Kidney glomerular epithelial cell (primary cell): ENCODE data around the gene RCSD1.
A peak's percentile ranks its signal among the peaks of the same experiment; 100 is the strongest.
"Not testable (repeated sequence)": the region's sequence is repeated elsewhere in the genome, so short reads cannot be mapped to it uniquely, and the experiment has no call there.

ENCODE experiments used
- DNase-seq: peaks from one replicate; lab custom pipeline; 2025; lab: John Stamatoyannopoulos, UW

The RCSD1 gene, protein sequence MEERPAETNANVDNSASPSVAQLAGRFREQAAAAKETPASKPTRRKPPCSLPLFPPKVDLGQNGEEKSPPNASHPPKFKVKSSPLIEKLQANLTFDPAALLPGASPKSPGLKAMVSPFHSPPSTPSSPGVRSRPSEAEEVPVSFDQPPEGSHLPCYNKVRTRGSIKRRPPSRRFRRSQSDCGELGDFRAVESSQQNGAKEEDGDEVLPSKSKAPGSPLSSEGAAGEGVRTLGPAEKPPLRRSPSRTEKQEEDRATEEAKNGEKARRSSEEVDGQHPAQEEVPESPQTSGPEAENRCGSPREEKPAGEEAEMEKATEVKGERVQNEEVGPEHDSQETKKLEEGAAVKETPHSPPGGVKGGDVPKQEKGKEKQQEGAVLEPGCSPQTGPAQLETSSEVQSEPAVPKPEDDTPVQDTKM

GRCh38 chr1:167629681-167630567 lies at the start of gene RCSD1:
Gene RCSD1, plus strand, starts transcription at chr1:167630232. Its CDS starts 192 bp downstream, at chr1:167630424.
- DNase-seq: no peak

GRCh38 chr1:167582064-167582463 lies 48.0 kb upstream of the RCSD1 start:
- DNase-seq: no peak

- DNase-seq: no peak
These were observed 47.3 kb upstream of the RCSD1 start for GRCh38 chr1:167582722-167583121.

DNA sequence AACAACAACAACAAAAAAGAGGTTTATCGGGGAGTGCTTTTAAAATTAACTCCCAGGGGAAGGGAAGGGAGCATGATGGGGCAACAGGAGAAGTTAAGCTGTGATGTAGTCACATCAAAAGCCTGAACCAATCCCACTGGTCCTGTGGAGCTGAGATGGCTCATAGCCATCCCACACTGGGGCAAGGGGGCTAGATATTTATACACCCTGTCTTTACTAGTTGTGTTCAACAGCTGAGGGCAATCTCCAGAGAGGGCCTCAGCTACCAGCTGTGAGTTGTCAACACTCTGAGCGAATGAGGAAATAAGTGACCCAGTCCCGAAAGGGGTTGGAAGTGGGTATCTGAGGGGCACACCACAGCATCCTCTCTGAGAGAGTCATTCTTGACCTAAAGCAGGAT lies 45.5 kb upstream of the RCSD1 start:
- DNase-seq: no peak

DNA sequence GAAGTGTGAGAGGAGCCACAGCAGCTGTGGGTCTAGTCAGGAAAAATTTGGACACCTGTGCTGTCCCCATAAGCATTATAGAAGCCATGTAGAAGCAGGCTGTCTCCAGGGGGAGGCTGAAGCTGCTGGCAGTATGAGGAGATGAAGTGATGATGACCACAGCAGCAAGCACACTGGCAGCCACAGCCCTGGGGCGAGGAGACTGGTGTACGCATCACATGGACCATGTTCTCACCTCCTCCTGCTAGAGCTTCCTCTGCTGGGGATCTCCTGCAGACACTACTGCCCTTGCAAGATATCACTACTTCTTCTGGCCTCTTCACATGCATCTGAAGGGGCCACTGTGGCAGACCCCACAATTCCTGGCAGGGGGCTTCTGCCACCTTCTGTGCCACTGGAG lies 42.7 kb upstream of the RCSD1 start:
- DNase-seq: no peak

DNA sequence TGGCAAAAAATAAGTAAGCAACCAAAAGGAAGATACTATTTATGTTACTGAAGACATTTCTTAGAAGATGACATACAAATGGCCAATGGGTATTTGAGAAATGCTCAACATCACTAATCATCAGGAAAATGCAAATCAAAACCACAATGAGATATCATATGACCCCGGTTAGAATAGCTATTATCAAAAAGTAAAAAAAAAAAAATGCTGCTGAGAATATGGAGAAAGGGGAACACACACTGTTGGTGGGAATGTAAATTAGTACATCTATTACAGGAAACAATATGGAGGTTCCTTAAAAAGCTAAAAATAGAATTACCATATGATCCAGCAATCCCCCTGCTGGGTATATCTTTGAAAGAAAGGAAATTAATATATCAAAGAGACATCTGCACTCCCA lies 42.2 kb upstream of the RCSD1 start:
- no peak for DNase-seq

DNA sequence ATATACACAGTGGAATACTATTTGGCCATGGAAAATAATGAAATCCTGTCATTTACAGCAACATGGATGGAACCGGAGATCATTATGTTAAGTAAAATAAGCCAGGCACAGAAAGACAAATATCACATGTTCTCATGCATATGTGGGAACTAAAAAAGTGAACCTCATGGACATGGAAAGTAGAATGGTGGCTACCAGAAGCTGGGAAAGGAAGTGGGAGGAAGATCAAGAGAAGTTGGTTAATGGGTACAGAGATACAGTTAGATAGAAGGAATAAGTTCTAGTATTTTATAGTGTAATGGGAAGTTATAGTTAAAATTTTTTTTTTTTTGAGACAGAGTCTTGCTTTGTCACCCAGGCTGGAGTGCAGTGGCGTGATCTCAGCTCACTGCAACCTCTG lies 41.7 kb upstream of the RCSD1 start:
- DNase-seq: no peak

GRCh38 chr1:167592475-167592874 lies 37.6 kb upstream of the RCSD1 start:
- no peak for DNase-seq

DNA sequence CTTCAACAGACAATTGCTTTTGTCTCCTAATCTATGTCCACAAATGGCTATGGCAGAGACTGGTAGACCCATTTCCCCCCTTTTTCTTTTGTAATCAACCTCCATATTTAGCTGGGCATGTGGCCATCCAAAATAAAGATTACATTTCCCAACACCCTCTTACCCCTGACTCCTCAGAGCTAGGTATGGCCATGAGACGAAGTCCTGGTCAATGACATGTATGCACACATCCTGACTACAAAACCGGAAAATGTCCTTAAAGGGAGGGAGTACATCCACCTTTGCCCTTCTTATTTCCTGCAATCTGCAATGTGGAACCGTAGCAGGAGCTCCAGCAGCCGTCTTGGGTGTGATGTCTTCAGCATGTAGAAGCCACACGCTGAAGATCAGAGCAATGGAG lies 36.2 kb upstream of the RCSD1 start:
- no peak for DNase-seq

- no peak for DNase-seq
These were observed 35.2 kb upstream of the RCSD1 start for GRCh38 chr1:167594822-167595221.

GRCh38 chr1:167599957-167600581 lies 30.0 kb upstream of the RCSD1 start:
- peak; percentile 44 for DNase-seq

- no peak for DNase-seq
These were observed 28.3 kb upstream of the RCSD1 start for GRCh38 chr1:167601442-167602383.

DNA sequence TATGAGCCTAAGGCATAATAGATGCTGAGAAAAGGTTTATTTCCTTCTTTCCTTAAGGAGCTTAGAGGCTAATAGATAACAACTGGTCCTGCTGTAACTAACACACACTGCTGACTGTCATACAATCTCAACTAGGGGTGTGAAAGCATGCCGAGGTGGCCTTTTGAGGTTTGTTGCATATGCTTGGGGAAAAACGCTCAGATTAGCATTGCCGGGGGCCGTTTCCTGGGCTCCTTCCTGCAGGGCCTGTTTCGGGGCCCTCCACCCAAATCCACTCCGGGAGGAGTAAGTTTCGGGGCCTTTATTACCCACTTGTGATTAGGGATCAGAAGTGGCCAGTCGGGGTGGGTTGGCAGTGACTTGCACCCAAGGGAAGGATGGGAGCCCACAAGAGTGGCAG lies 27.2 kb upstream of the RCSD1 start:
- DNase-seq: no peak

- no peak for DNase-seq
These were observed 24.5 kb upstream of the RCSD1 start for GRCh38 chr1:167605576-167605975.

DNA sequence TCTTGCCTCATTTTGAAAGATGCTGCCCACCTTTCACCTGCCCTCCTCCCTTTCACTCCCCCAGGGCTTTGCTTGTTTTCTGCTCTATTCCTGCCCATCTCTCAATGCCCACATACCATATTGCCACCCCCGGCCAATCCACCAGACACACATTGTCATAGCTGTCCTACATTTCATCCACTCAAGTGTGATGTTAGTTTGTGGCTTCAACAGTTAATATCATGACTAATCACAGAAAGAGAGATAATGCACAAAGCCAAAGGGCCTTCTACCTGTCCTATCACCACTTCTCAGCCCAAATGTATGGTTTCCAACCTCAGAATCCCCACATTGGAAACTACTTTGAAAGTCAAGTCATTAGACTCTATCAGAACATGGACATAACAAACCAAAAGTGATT lies 18.0 kb upstream of the RCSD1 start:
- DNase-seq: no peak

DNA sequence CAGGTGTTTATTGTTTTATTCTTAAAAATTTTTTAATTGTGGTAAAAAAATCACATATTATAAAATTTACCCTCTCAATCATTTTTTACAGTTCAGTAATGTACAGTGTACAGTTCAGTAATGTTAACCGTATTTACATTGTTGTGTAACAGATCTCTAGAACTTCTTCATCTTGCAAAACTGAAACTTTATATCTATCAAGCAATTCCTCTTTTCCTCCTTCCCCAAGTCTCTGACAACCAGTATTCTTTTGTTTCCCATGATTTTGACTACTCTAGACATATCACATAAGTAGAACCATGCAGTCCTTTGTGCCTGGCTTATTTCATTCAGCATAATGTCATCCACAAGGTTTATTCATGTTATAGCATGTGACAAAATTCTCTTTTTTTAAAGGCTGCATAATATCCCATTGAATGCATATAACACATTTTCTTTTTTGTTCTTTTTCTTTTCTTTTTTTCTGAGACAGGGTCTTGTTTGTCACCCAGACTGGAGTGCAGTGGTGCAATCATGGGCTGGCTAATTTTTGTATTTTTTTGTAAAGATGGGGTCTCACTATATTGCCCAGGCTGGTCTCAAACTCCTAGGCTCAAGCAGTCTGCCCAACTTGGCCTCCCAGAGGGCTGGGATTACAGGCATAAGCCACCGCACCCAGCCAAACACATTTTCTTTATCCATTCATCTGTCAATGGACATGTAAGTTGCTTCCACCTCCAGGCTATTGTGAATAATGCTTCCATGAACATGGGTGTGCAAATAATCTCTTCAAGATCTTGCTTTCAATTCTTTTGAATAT lies 17.2 kb upstream of the RCSD1 start:
- no peak for DNase-seq

GRCh38 chr1:167613984-167614383 lies 16.0 kb upstream of the RCSD1 start:
- DNase-seq: not testable (repeated sequence)

DNA sequence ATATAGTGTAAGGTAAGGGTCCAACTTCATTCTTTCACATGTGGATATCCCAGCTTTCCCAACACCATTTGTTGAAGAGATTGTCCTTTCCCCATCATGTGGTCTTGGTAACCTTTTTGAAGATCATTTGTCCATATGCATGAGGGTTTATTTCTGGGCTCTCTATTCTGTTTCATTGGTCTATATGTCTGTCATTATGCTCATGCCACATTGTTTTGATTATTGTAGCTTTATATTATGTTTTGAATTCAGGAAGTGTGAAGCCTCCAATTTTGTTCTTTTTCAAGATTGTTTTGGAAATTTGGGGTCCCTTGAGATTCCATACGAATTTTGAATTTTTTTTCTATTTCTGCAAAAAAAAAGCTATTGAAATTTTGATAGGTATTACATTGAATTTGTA lies 15.2 kb upstream of the RCSD1 start:
- DNase-seq: no peak

DNA sequence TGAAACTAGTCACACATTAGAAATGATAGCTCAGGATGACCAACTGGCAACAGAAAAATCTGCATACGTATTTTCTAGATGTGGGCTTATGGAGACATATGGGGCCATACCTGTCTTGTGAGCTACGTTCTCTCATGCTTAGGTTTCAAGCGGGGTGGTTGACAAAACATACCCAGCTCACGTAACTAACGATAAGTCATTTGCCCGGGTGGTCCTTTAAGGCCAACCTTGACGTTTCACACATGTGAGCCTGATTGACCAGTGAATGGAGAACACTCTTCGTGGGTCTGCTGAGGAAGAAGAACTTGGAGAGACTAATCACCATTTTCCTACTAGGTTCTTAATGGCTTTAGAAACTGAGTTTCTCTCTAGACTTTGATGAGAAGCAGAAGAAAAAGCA lies 13.5 kb upstream of the RCSD1 start:
- DNase-seq: no peak
